Gastroesophageal sphincter (tissue), 4 donors: Measurements from ENCODE around the gene MPG. TPM values are rescaled to one million over a fixed set of nuclear protein-coding genes. Genes with fewer than 3 reads are reported as not detected.
"Not testable (repeated sequence)": the region's sequence is repeated elsewhere in the genome, so short reads cannot be mapped to it uniquely, and the experiment has no call there.

Experiments
- ATAC-seq: fragments of 150-250 bp; one replicate; pipeline ENCODE4 v1.9.1; 2016; ENCODE audit warnings: mild to moderate bottlenecking, moderate library complexity
- H3K27ac ChIP-seq, 4 donors: fragments of 200-600 bp; sonication (generic) in 3 of 4; 1 replicate in 3 of 4; 2 replicates in 1 of 4; pipeline ENCODE4 v1.5.1; 2016 to 2019
- H3K27me3 ChIP-seq: fragments of 200-600 bp; sonication (generic); one replicate; pipeline ENCODE4 v1.5.1; 2019
- H3K36me3 ChIP-seq, 2 donors: fragments of 200-600 bp; sonication (generic); one replicate each; pipeline ENCODE4 v1.5.1; 2019; ENCODE audit warnings: control low read depth in 1 of 2
- H3K4me1 ChIP-seq, 3 donors: fragments of 200-600 bp; sonication (generic); 1 replicate in 2 of 3; 2 replicates in 1 of 3; pipeline ENCODE4 v1.5.1; 2016 to 2019; ENCODE audit warnings: control low read depth in 2 of 3
- H3K4me3 ChIP-seq, 2 donors: fragments of 200-600 bp; sonication (generic); one replicate each; pipeline ENCODE4 v1.5.1; 2019; ENCODE audit warnings: mild to moderate bottlenecking in 1 of 2, moderate library complexity in 1 of 2
- H3K9me3 ChIP-seq, 3 donors: fragments of 200-600 bp; sonication (generic); one replicate each; pipeline ENCODE4 v1.5.1; 2017 to 2019; ENCODE audit warnings: control low read depth in 2 of 3
- EP300 ChIP-seq: sonication (generic); formaldehyde crosslinking; IDR thresholded peaks from one replicate; pipeline ENCODE4 v1.6.1; 2017; ENCODE audit warnings: antibody characterized with exemption, mild to moderate bottlenecking
- POLR2A ChIP-seq, 2 donors: fragments of 450-650 bp; IDR thresholded peaks; one replicate each; pipeline ENCODE4 v1.6.1; 2017; ENCODE audit warnings: antibody characterized with exemption in 2 of 2, mild to moderate bottlenecking in 2 of 2, moderate library complexity in 1 of 2
- POLR2AphosphoS5 ChIP-seq: sonication (generic); formaldehyde crosslinking; IDR thresholded peaks from one replicate; pipeline ENCODE4 v1.6.1; 2017; ENCODE audit warnings: antibody characterized with exemption
- WGBS, 2 donors: methylation state at CpG; one replicate each; pipeline ENCODE4 v1.1.5; 2018; ENCODE audit warnings: low coverage in 1 of 2; 5-methylcytosine and 5-hydroxymethylcytosine counted together
- total RNA-seq, 4 donors: library from RNA; depleted of rRNA; stranded (reverse); fragments of >200 nt; gene quantifications; one replicate each; pipeline ENCODE4 v1.1.0, GENCODE V29; 2016
- TF ChIP-seq, protein P1 (sequence below), 4 experiments: fragments of 200-600 bp in 2 of 4; fragments of 450-650 bp in 2 of 4; sonication (generic) in 1 of 4; IDR thresholded peaks; one replicate each; pipeline ENCODE4 v1.5.1; 2017 to 2019; ENCODE audit warnings: antibody characterized with exemption in 4 of 4, mild to moderate bottlenecking in 2 of 4, moderate library complexity in 2 of 4

Gene MPG
- total RNA-seq, 4 donors from 2014 or later = 57.4 to 114 (median 92.4) TPM

DNA sequence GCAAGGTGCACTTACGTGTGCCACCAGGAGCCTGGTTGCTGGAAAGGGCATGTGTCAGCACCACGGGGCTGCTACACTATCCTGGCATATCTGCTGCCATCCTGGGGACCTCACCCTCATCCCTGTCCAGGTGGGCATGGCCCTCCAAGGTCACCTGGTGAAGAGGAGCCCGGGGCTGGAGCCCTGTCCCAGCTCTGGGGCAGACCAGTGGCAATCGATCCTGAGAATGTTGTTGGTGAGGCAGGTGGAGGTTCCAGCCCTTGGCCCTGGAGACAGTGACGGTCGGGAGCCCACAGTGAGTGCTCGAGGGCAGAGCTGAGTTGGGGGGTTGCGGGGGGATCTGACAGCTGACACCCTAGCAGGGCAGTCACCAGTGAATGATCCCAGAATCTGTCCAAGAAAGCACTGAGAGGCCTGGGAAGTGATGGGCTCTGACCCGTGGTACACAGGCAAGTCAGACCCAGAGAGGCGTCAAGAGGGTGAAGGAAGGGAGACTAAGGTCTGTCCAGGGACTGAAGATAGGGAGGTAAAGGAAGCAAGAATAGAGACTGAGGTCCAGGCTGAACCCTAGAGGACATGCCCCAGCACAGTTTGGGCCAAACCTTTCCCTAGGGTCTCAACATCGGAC is 42.2 kb upstream of the MPG start:
- H3K36me3 ChIP-seq = no peaks in the 10 kb centered on the region
- H3K4me3 ChIP-seq = no peak overlapping the region
- no peak for ATAC-seq
- no peak for TF ChIP-seq POLR2AphosphoS5
- no peak for TF ChIP-seq POLR2A (IDR thresholded peaks at IDR 0.05)
- TF ChIP-seq, protein P1, sequence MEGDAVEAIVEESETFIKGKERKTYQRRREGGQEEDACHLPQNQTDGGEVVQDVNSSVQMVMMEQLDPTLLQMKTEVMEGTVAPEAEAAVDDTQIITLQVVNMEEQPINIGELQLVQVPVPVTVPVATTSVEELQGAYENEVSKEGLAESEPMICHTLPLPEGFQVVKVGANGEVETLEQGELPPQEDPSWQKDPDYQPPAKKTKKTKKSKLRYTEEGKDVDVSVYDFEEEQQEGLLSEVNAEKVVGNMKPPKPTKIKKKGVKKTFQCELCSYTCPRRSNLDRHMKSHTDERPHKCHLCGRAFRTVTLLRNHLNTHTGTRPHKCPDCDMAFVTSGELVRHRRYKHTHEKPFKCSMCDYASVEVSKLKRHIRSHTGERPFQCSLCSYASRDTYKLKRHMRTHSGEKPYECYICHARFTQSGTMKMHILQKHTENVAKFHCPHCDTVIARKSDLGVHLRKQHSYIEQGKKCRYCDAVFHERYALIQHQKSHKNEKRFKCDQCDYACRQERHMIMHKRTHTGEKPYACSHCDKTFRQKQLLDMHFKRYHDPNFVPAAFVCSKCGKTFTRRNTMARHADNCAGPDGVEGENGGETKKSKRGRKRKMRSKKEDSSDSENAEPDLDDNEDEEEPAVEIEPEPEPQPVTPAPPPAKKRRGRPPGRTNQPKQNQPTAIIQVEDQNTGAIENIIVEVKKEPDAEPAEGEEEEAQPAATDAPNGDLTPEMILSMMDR (IDR thresholded peaks at IDR 0.05) = no peak
- TF ChIP-seq EP300 = no peak
- no peaks in the 10 kb centered on the region for H3K4me1 ChIP-seq
- H3K27ac ChIP-seq = no peak overlapping the region
- WGBS, 2 donors = 83% methylated on average over 2 of the region's 11 CpGs; no CpG with 5 or more reads in 1 of the 2 donors
- no peaks in the 10 kb centered on the region for H3K27me3 ChIP-seq
- no peaks in the 10 kb centered on the region for H3K9me3 ChIP-seq

DNA sequence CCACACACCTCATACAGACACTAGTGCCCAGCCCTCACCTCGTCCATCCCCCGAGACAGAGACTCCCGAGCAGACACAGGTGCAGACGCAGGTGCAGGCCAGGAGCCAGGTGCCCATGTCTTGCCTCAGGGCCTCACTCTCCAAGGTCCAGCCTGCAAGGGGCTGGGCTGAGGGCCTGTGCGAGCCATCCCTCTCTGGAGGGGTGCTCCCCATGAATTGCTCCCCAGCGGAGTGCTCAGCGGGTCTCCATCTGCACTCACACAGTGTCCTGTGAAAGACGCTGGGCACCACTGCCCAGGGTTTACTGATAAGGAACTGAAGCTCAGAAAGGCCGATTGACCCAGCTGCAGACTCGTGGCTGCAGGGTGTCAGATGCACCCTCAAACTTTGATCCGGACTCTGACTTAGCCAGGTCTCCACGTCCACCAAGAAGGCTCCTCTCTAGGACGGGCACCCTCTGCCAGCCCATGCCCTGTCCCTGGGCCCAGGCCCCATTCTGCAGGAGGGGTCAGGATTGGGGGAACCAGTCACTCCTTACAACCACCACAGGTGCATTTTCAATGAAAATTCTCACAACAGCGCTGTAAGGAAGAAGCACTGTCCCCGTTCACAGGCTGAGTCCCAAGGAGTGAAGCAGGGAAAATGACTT is 41.6 kb upstream of the MPG start:
- H3K4me3 ChIP-seq = no peak overlapping the region
- no peak overlapping the region for H3K27ac ChIP-seq
- no peak for ATAC-seq
- H3K4me1 ChIP-seq = no peaks in the 10 kb centered on the region
- H3K27me3 ChIP-seq = no peaks in the 10 kb centered on the region
- WGBS, 2 donors = 100% methylated on average over 2 of the region's 15 CpGs; no CpG with 5 or more reads in 1 of the 2 donors
- H3K9me3 ChIP-seq = no peaks in the 10 kb centered on the region
- peaks cover 0 to 1% of the 10 kb centered on the region in 2 donors for H3K36me3 ChIP-seq
- TF ChIP-seq POLR2AphosphoS5 = no peak

DNA sequence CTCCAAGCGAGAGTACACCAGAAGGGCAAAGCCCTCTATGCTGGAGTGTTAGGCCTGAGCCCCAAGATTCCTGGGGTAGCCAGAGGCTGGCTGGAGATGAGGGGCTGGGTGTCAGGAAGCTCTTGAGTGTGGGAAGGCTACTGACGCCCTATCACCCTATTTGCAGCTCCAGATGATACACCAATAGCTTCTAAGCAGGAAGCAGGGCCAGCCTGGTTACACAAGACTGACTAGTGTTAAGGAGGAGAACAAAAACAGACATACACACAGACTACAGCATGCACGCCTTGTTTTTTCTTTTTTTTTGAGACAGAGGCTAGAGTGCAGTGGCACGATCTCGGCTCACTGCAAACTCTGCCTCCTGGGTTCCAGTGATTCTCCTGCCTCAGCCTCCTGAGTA is 40.5 kb upstream of the MPG start:
- 87 to 90% methylated on average over 3 to 4 of the region's 5 CpGs for WGBS, 2 donors
- no peak for ATAC-seq
- TF ChIP-seq POLR2AphosphoS5 (no peak), EP300 (no peak), POLR2A (IDR thresholded peaks at IDR 0.05) (no peak)
- TF ChIP-seq, protein P1 (IDR thresholded peaks at IDR 0.05) = no peak
- H3K36me3 ChIP-seq = peaks cover 0 to 5% of the 10 kb centered on the region in 2 donors
- H3K4me1 ChIP-seq = no peaks in the 10 kb centered on the region
- H3K27ac ChIP-seq = no peak overlapping the region
- H3K9me3 ChIP-seq = no peaks in the 10 kb centered on the region
- no peak overlapping the region for H3K4me3 ChIP-seq
- no peaks in the 10 kb centered on the region for H3K27me3 ChIP-seq

DNA sequence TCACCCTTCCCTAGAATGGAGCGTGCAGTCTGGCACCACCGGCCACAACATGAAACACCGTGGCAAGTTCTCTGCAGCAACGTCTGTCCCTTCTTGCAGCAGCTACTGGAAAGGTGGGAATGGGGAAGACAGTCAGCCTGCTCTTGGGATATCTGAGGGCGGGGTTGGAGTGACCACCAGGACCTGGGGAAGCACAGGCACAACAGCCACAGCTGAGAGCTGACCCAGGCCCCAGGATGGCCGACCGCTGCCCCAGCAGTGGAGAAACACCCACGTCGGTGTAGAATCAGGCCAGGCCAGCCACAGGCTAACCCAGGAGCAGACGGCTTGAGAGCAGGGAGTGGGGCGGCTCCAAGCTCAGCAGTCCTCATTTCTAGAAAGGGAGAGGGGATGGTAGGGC is 39.8 kb upstream of the MPG start:
- not testable (repeated sequence) for ATAC-seq

DNA sequence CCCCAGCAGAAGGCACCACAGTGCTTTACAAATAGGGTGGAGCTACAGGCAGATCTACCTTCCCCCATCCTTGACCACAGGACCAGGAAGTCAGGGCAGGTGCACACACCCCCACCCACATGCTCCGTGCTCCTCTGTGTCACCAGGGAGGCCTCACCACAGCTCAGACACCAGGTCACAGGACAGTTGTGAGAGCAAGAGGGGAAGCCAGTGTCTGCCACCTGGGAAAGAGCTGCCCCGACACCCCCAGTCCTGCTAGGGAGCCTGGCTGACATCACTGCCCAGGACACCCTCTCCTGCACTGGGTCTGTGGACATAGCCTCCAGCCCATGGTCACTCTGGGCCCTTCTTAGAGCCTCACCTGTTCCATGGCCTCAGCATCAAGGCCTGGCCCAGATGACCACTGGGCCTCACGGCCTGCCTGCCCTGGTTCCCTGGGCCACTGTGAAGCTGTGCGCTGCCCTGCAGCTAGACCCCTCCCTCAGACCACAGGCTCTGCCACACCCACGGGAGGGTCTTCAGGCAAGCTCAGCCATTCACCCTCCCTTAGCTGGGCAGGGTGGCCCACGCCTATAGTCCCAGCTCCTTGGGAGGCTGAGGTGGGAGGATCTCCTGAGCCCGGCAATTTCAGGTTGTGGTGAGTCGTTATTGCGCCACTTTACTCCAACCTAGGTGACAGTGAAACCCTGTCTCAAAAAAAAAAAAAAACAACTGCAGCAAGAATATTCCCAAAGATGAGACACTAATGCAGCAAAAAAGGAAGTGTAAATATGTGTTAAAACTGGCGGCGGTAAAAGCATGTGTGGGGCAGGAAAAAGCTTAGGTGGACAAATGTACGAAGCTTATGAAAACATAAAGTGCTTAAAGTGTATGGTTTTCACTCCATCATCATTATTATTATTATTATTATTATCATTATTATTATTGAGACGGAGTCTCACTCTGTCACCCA is 38.8 kb upstream of the MPG start:
- ATAC-seq = no peak
- H3K4me1 ChIP-seq = no peaks in the 10 kb centered on the region
- H3K9me3 ChIP-seq = no peaks in the 10 kb centered on the region
- TF ChIP-seq POLR2A (IDR thresholded peaks at IDR 0.05) = no peak
- TF ChIP-seq EP300 = no peak
- TF ChIP-seq POLR2AphosphoS5 = no peak
- TF ChIP-seq, protein P1 (IDR thresholded peaks at IDR 0.05) = no peak
- peaks cover 0 to 15% of the 10 kb centered on the region in 2 donors for H3K36me3 ChIP-seq
- H3K27me3 ChIP-seq = no peaks in the 10 kb centered on the region
- no peak overlapping the region for H3K27ac ChIP-seq
- H3K4me3 ChIP-seq = no peak overlapping the region
- WGBS, 2 donors = 81 to 92% methylated on average over 4 of the region's 13 CpGs

More for the DNA sequence above, 39.8 kb upstream of the MPG start:
- H3K9me3 ChIP-seq, H3K4me3 ChIP-seq, H3K36me3 ChIP-seq, H3K4me1 ChIP-seq, H3K27ac ChIP-seq, H3K27me3 ChIP-seq: not testable (repeated sequence)
- WGBS, 2 donors = 65 to 85% methylated on average over 3 to 7 of the region's 11 CpGs
